ENCODE measurements around the gene USP31.
A peak's percentile ranks its signal among the peaks of the same experiment; 100 is the strongest.

The USP31 gene

DNA sequence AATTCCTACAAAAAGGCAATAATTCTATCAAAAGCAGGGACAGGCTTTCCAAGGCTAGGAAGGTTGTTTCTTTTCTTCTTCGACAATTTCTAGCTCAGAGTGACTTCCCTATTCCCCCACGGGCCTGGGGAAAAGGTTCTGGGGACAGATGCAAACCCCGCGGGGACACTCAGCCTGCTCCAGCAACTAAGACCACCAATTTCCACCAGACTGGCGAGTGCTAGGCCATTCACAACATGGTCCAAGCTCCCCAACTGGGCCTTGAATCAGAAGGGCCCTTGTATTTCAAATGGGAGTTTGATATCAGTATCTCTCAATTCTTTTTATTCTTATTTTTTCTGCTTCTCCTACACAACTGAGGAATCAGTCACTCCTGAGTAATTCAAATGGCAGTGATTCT lies 86.7 kb downstream of the USP31 start:
- no peak for DNase-seq (ENCODE audit: low read depth)
- TF ChIP-seq CTCF (IDR thresholded peaks at IDR 0.05; ENCODE audit: control insufficient read depth, extremely low read depth, insufficient read depth) = no peak
- no peak overlapping the region for H3K4me3 ChIP-seq (ENCODE audit: low read depth, low read length)

GRCh38 chr16:23061669-23062068 lies 87.6 kb downstream of the USP31 start:
- DNase-seq (ENCODE audit: low read depth) = no peak
- TF ChIP-seq CTCF (IDR thresholded peaks at IDR 0.05; ENCODE audit: control insufficient read depth, extremely low read depth, insufficient read depth) = no peak

GRCh38 chr16:23060458-23061320 lies 88.6 kb downstream of the USP31 start:
- H3K4me3 ChIP-seq (ENCODE audit: low read depth, low read length) = no peak overlapping the region
- DNase-seq (ENCODE audit: low read depth) = peak; percentile 27
- TF ChIP-seq CTCF (IDR thresholded peaks at IDR 0.05; ENCODE audit: control insufficient read depth, extremely low read depth, insufficient read depth) = peak; percentile 85

More at GRCh38 chr16:23061669-23062068, 87.6 kb downstream of the USP31 start:
- H3K4me3 ChIP-seq (ENCODE audit: low read depth, low read length) = no peak overlapping the region

- no peak overlapping the region for H3K4me3 ChIP-seq (ENCODE audit: low read depth, low read length)
- no peak for DNase-seq (ENCODE audit: low read depth)
- TF ChIP-seq CTCF (IDR thresholded peaks at IDR 0.05; ENCODE audit: control insufficient read depth, extremely low read depth, insufficient read depth) = no peak
Observed at GRCh38 chr16:23059433-23059832, 89.8 kb downstream of the USP31 start.

GRCh38 chr16:23058576-23058975 lies 90.7 kb downstream of the USP31 start:
- H3K4me3 ChIP-seq (ENCODE audit: low read depth, low read length) = no peak overlapping the region
- DNase-seq (ENCODE audit: low read depth) = no peak
- no peak for TF ChIP-seq CTCF (IDR thresholded peaks at IDR 0.05; ENCODE audit: control insufficient read depth, extremely low read depth, insufficient read depth)

GRCh38 chr16:23057013-23057596 lies 92.1 kb downstream of the USP31 start:
- H3K4me3 ChIP-seq (ENCODE audit: low read depth, low read length) = no peak overlapping the region
- no peak for TF ChIP-seq CTCF (IDR thresholded peaks at IDR 0.05; ENCODE audit: control insufficient read depth, extremely low read depth, insufficient read depth)
- no peak for DNase-seq (ENCODE audit: low read depth)
